SH-SY5Y (cell line): ENCODE results near the gene RFPL2.

ENCODE experiments used
- GATA2 ChIP-seq: IDR thresholded peaks from 2 replicates; pipeline ENCODE4 v1.6.1; 2011; ENCODE audit warnings: mild to moderate bottlenecking, low read depth, low read length
- GATA3 ChIP-seq: IDR thresholded peaks from 2 replicates; pipeline ENCODE4 v1.6.1; 2011; ENCODE audit warnings: low read depth, mild to moderate bottlenecking, low read length, moderate library complexity

DNA sequence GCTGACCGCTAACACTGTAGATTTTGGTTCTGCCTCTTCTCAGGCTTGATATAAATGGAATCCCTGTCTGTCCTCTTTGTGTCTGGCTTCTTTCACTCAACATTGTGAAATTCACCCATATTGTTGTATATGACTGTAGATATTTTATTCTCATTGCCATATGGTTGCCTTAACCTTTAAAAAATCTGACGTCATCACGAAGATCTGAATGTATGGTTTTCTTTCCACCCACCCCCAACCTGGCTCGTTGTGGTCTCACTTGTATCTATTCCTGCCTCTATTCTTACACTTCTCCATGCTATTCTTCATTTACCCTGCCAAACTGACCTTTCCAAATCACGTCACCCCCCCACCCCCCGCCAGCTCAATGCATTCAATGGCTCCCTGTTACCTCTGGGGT is 23.8 kb downstream of the RFPL2 start:
- TF ChIP-seq GATA2, result no peak
- no peak for TF ChIP-seq GATA3
